Trophoblast cell (in vitro differentiated cells and primary cell): ENCODE data around the gene HEBP2.

Source experiments
- DNase-seq, 2 donors: peaks; one replicate each; pipeline ENCODE4 v3.0.0-alpha.2; 2016
- H2AFZ ChIP-seq: 2 replicates; pipeline ENCODE4 v1.6.1; 2013; ENCODE audit warnings: low read length, moderate library complexity, mild to moderate bottlenecking; ENCODE audit not compliant: insufficient read depth, poor library complexity
- H2AK5ac ChIP-seq: 2 replicates; pipeline ENCODE4 v1.6.1; 2013; ENCODE audit warnings: mild to moderate bottlenecking, low read length
- H2BK120ac ChIP-seq: 2 replicates; pipeline ENCODE4 v1.6.1; 2013; ENCODE audit warnings: low read length, mild to moderate bottlenecking, moderate library complexity; ENCODE audit not compliant: insufficient read depth, poor library complexity
- H2BK12ac ChIP-seq: 2 replicates; pipeline ENCODE4 v1.6.1; 2013; ENCODE audit warnings: mild to moderate bottlenecking, low read length, moderate library complexity
- H2BK5ac ChIP-seq: 2 replicates; pipeline ENCODE4 v1.6.1; 2013; ENCODE audit warnings: low read length, low read depth, moderate library complexity, mild to moderate bottlenecking; ENCODE audit not compliant: poor library complexity
- H3K14ac ChIP-seq: 2 replicates; pipeline ENCODE4 v1.6.1; 2013; ENCODE audit warnings: mild to moderate bottlenecking, low read length
- H3K18ac ChIP-seq: 2 replicates; pipeline ENCODE4 v1.6.1; 2013; ENCODE audit warnings: mild to moderate bottlenecking, low read length
- H3K23ac ChIP-seq: 2 replicates; pipeline ENCODE4 v1.6.1; 2013; ENCODE audit warnings: low read length
- H3K27ac ChIP-seq: 2 replicates; pipeline ENCODE4 v1.5.1; 2013; ENCODE audit warnings: low read depth, mild to moderate bottlenecking, inconsistent platforms, low read length, moderate library complexity
- H3K27me3 ChIP-seq: 2 replicates; pipeline ENCODE4 v1.6.1; 2013; ENCODE audit warnings: inconsistent platforms, mild to moderate bottlenecking, low read length, moderate library complexity; ENCODE audit not compliant: insufficient read depth
- H3K36me3 ChIP-seq, 2 experiments: 1 replicate in 1 of 2; 2 replicates in 1 of 2; pipeline ENCODE4 v1.6.1; 2013; ENCODE audit warnings: low read length in 2 of 2, mild to moderate bottlenecking in 2 of 2, moderate library complexity in 1 of 2; ENCODE audit not compliant: insufficient read depth in 2 of 2, control insufficient read depth in 1 of 2
- H3K4ac ChIP-seq: 2 replicates; pipeline ENCODE4 v1.6.1; 2013; ENCODE audit warnings: low read depth, mild to moderate bottlenecking, low read length, moderate library complexity
- H3K4me1 ChIP-seq, 2 experiments: 1 replicate in 1 of 2; 2 replicates in 1 of 2; pipeline ENCODE4 v1.6.1; 2013; ENCODE audit warnings: low read length in 2 of 2, mild to moderate bottlenecking in 2 of 2, moderate library complexity in 1 of 2; ENCODE audit not compliant: insufficient read depth in 2 of 2, control insufficient read depth in 1 of 2
- H3K4me2 ChIP-seq: 2 replicates; pipeline ENCODE4 v1.6.1; 2013; ENCODE audit warnings: inconsistent platforms, mild to moderate bottlenecking, low read length, moderate library complexity
- H3K4me3 ChIP-seq: 2 replicates; pipeline ENCODE4 v1.5.1; 2013; ENCODE audit warnings: mild to moderate bottlenecking, low read depth, low read length, inconsistent platforms
- H3K79me1 ChIP-seq: one replicate; pipeline ENCODE4 v1.6.1; 2013; ENCODE audit warnings: low read length
- H3K79me2 ChIP-seq: 2 replicates; pipeline ENCODE4 v1.6.1; 2013; ENCODE audit warnings: low read length, mild to moderate bottlenecking; ENCODE audit not compliant: control insufficient read depth, insufficient read depth, poor library complexity
- H3K9ac ChIP-seq: 2 replicates; pipeline ENCODE4 v1.6.1; 2013; ENCODE audit warnings: mild to moderate bottlenecking, low read length
- H3K9me3 ChIP-seq: 2 replicates; pipeline ENCODE4 v1.6.1; 2013; ENCODE audit warnings: low read depth, mild to moderate bottlenecking, control low read depth, inconsistent platforms, low read length; ENCODE audit not compliant: insufficient read depth
- H4K12ac ChIP-seq: 2 replicates; pipeline ENCODE4 v1.6.1; 2013; ENCODE audit warnings: low read depth, mild to moderate bottlenecking, low read length, moderate library complexity
- H4K8ac ChIP-seq: 2 replicates; pipeline ENCODE4 v1.6.1; 2013; ENCODE audit warnings: low read depth, mild to moderate bottlenecking, low read length, moderate library complexity
- H4K91ac ChIP-seq: one replicate; pipeline ENCODE4 v1.6.1; 2013; ENCODE audit warnings: low read depth, mild to moderate bottlenecking, low read length, moderate library complexity
- WGBS: extraction: QIAGEN DNeasy Blood & Tissue Kit; methylation state at CpG from one replicate; pipeline ENCODE4 v1.1.7; 2013; ENCODE audit warnings: missing lambda C conversion rate; ENCODE audit not compliant: insufficient read length, insufficient coverage; ENCODE audit errors: extremely low coverage; 5-methylcytosine and 5-hydroxymethylcytosine counted together

Gene HEBP2

GRCh38 chr6:138382498-138383265, 21.3 kb upstream of the HEBP2 start:
- Histone ChIP-seq H3K79me1 (no peaks in the 10 kb centered on the region), H3K4me1 (peaks cover 0 to 4% of the 10 kb centered on the region in 2 experiments), H3K27me3 (no peaks in the 10 kb centered on the region), H3K18ac (no peak overlapping the region), H3K27ac (no peak overlapping the region), H2BK5ac (no peak overlapping the region), H3K4ac (no peak overlapping the region), H3K14ac (no peak overlapping the region), H2BK12ac (no peak overlapping the region), H3K9me3 (no peaks in the 10 kb centered on the region), H4K91ac (no peak overlapping the region), H3K4me2 (no peak overlapping the region), H3K79me2 (no peaks in the 10 kb centered on the region), H3K4me3 (no peak overlapping the region), H3K23ac (no peak overlapping the region), H3K9ac (no peak overlapping the region), H4K12ac (no peak overlapping the region), H2BK120ac (no peak overlapping the region), H3K36me3 (no peaks in the 10 kb centered on the region), H4K8ac (no peak overlapping the region), H2AFZ (no peak overlapping the region), H2AK5ac (no peak overlapping the region)
- DNase-seq = peak; percentile 64
- whole genome bisulfite sequencing = no CpG with 5 or more reads among the region's 8 CpGs

GRCh38 chr6:138383776-138384175, 20.2 kb upstream of the HEBP2 start:
- H3K14ac ChIP-seq = no peak overlapping the region
- H3K9me3 ChIP-seq = no peaks in the 10 kb centered on the region
- no peak overlapping the region for H3K4ac ChIP-seq
- H3K4me3 ChIP-seq = no peak overlapping the region
- H2BK12ac ChIP-seq = no peak overlapping the region
- H2BK120ac ChIP-seq = no peak overlapping the region
- no peak overlapping the region for H4K91ac ChIP-seq
- no peak overlapping the region for H3K23ac ChIP-seq
- H2AK5ac ChIP-seq = no peak overlapping the region
- H2BK5ac ChIP-seq = no peak overlapping the region
- H3K4me2 ChIP-seq = no peak overlapping the region
- no peak overlapping the region for H4K8ac ChIP-seq
- peaks cover 0 to 4% of the 10 kb centered on the region in 2 experiments for H3K4me1 ChIP-seq
- no peaks in the 10 kb centered on the region for H3K36me3 ChIP-seq
- H3K18ac ChIP-seq = no peak overlapping the region
- no peak overlapping the region for H3K9ac ChIP-seq
- H3K27ac ChIP-seq = no peak overlapping the region
- H3K79me1 ChIP-seq = no peaks in the 10 kb centered on the region
- H2AFZ ChIP-seq = no peak overlapping the region
- no peaks in the 10 kb centered on the region for H3K27me3 ChIP-seq
- H4K12ac ChIP-seq = no peak overlapping the region
- peak in 1 of 2 donors; percentile 29 for DNase-seq
- no peaks in the 10 kb centered on the region for H3K79me2 ChIP-seq
- WGBS = no CpG with 5 or more reads among the region's 3 CpGs

GRCh38 chr6:138386897-138387296, 17.1 kb upstream of the HEBP2 start:
- Histone ChIP-seq H3K4me2 (no peak overlapping the region), H2BK12ac (no peak overlapping the region), H3K18ac (no peak overlapping the region), H3K9me3 (no peaks in the 10 kb centered on the region), H2AK5ac (no peak overlapping the region), H3K27ac (no peak overlapping the region), H2BK120ac (no peak overlapping the region), H3K79me1 (no peaks in the 10 kb centered on the region), H3K79me2 (no peaks in the 10 kb centered on the region), H4K12ac (no peak overlapping the region), H4K91ac (no peak overlapping the region), H3K27me3 (no peaks in the 10 kb centered on the region), H2BK5ac (no peak overlapping the region), H4K8ac (no peak overlapping the region), H3K36me3 (no peaks in the 10 kb centered on the region), H3K9ac (no peak overlapping the region), H2AFZ (no peak overlapping the region), H3K4ac (no peak overlapping the region), H3K4me3 (no peak overlapping the region), H3K14ac (no peak overlapping the region), H3K4me1 (peaks cover 0 to 4% of the 10 kb centered on the region in 2 experiments), H3K23ac (no peak overlapping the region)
- peak; percentile 67 to 81 for DNase-seq
- WGBS = no CpG with 5 or more reads among the region's 3 CpGs

- Histone ChIP-seq H3K4ac (no peak overlapping the region), H3K79me2 (no peaks in the 10 kb centered on the region), H3K36me3 (no peaks in the 10 kb centered on the region), H3K18ac (no peak overlapping the region), H4K12ac (no peak overlapping the region), H3K27ac (no peak overlapping the region), H4K8ac (no peak overlapping the region), H2BK120ac (no peak overlapping the region), H3K4me3 (no peak overlapping the region), H2BK12ac (no peak overlapping the region), H3K4me2 (no peak overlapping the region), H3K27me3 (no peaks in the 10 kb centered on the region), H3K14ac (no peak overlapping the region), H3K9me3 (no peaks in the 10 kb centered on the region), H2BK5ac (no peak overlapping the region), H2AK5ac (no peak overlapping the region), H3K23ac (no peak overlapping the region), H3K9ac (no peak overlapping the region), H4K91ac (no peak overlapping the region), H3K79me1 (no peaks in the 10 kb centered on the region), H2AFZ (no peak overlapping the region), H3K4me1 (no peaks in the 10 kb centered on the region)
- WGBS = no CpG with 5 or more reads among the region's 8 CpGs
- DNase-seq = peak; percentile 43 to 76
Observed at GRCh38 chr6:138387577-138388368, 16.2 kb upstream of the HEBP2 start.
